ENCODE data around the gene KRT31. TPM values are rescaled to one million over a fixed set of nuclear protein-coding genes. Genes with fewer than 3 reads are reported as not detected.

KRT31 gene
- total and polyA plus RNA-seq, 2 of the 13 experiments (the other 11 are each of a cell fraction or from before 2014, with no cell fraction given) = 0.05 TPM; not detected in 1

DNA sequence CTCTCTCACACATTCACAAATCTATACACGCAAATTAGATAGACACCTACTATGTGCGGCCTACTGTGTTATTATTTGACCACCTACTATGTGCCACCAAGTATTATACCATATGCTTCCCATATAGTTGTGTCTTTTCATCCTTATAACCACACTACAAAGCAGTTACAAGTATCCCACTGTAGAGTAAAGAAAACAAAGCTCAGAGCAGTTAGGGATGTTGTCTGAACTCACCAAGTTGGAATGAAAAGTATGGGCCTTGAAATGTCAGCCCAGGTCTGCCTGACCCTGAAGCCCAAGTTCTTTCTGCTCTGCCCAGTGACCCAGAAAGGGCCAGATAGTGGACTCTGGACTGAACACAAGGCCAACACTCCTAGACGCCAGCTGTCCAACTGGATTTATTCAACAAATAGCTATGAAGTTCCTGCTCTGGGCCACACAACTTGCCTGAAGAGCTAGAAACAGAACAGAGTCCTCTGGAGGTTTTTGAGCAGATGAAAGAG lies 18.5 kb upstream of the KRT31 start (continued):
- TF ChIP-seq ZNF619 (CRISPR knock-in tag; IDR thresholded peaks at IDR 0.05) (no peak), ZNF644 (CRISPR knock-in tag; IDR thresholded peaks at IDR 0.05; ENCODE audit: low read depth) (peak; percentile 97), ZNF292 (CRISPR knock-in tag; IDR thresholded peaks at IDR 0.05; ENCODE audit: borderline replicate concordance, low read depth) (0 out of 2 replicates have a peak, but pooled peaks have one; percentile 27), ZKSCAN8 (CRISPR knock-in tag; IDR thresholded peaks at IDR 0.05; ENCODE audit: borderline replicate concordance) (peak; percentile 16; the same call in 1 of the 2 replicates), EP300 (IDR thresholded peaks at IDR 0.05; ENCODE audit: low read depth in 2 of 2, low read length in 2 of 2) (peak; percentile 24 to 85; a peak in 3 of 4 replicates), EP300 (CRISPR knock-in tag; IDR thresholded peaks at IDR 0.05; ENCODE audit: borderline replicate concordance) (peak; percentile 66; the same call in 1 of the 2 replicates), ZNF768 (CRISPR knock-in tag; IDR thresholded peaks at IDR 0.05) (no peak), ZNF775 (CRISPR knock-in tag; IDR thresholded peaks at IDR 0.05; ENCODE audit: borderline replicate concordance) (no peak), SOX6 (IDR thresholded peaks at IDR 0.05) (no peak), SOX6 (CRISPR knock-in tag; IDR thresholded peaks at IDR 0.05) (peak; percentile 85)

GRCh38 chr17:41415411-41415810 lies 18.0 kb upstream of the KRT31 start:
- H2AFZ ChIP-seq (ENCODE audit: low read length) = no peak overlapping the region
- H3K4me1 ChIP-seq (ENCODE audit: insufficient read depth, low read length) = peaks cover 51% of the 10 kb centered on the region
- H3K9ac ChIP-seq (ENCODE audit: insufficient read depth, low read depth, low read length) = no peak overlapping the region
- WGBS (ENCODE audit: low lambda C conversion rate) = 22% methylated on average over 4 of the region's 4 CpGs
- H4K20me1 ChIP-seq (ENCODE audit: insufficient read depth, low read length) = no peaks in the 10 kb centered on the region
- in situ Hi-C loops (cut with HindIII; ENCODE audit: extremely low pct_ligation_motif_present, low pct_unique_long_range_greater_than_20kb) = no loop called here
- H3K9me3 ChIP-seq (ENCODE audit: low read length) = no peaks in the 10 kb centered on the region
- H3K27me3 ChIP-seq (ENCODE audit: control insufficient read depth in 1 of 2, insufficient read depth in 2 of 2, low read length in 2 of 2) = no peaks in the 10 kb centered on the region
- peak overlapping the region; percentile 82 for H3K27ac ChIP-seq (ENCODE audit: extremely low read length, insufficient read depth, low read length)
- BruUV-seq (replicated peaks) = no TSS peak
- H3K36me3 ChIP-seq (replicated peaks in 1 of 2; ENCODE audit: control insufficient read depth in 1 of 2, insufficient read depth in 2 of 2, low read length in 2 of 2) = no peaks in the 10 kb centered on the region
- DNase-seq (ENCODE audit: low spot score) (no peak), ATAC-seq (no peak), FAIRE-seq (no peak)
- no peak overlapping the region; the same call in 1 of the 2 replicates for H3K4me2 ChIP-seq (ENCODE audit: low read depth, low read length)
- no peaks in the 10 kb centered on the region for H3K79me2 ChIP-seq (ENCODE audit: insufficient read depth, low read length)
- TF ChIP-seq ZKSCAN8 (CRISPR knock-in tag; IDR thresholded peaks at IDR 0.05; ENCODE audit: borderline replicate concordance) (0 out of 2 replicates have a peak, but pooled peaks have one; percentile 10), PRMT3 (CRISPR knock-in tag; IDR thresholded peaks at IDR 0.05; ENCODE audit: borderline replicate concordance, low read depth) (no peak)
- POLR2A ChIA-PET = interaction anchor here (0.7 to 2.1 kb wide), 5 partner anchors 10 to 513 kb away, joined by 3 to 35 read pairs (median 3); partner anchors contain the start of gene KRT19
- H3K4me3 ChIP-seq (replicated peaks in 1 of 3; ENCODE audit: insufficient read depth in 1 of 3, low read depth in 2 of 3, low read length in 3 of 3) = no peak overlapping the region
- CTCF ChIA-PET (ENCODE audit: low intra/inter-chr PET ratio, low total read pairs) = no interaction called here
- intact Hi-C loops (cut with micrococcal nuclease; ENCODE audit: unreplicated experiment) = loop anchor here (5.0 to 10.0 kb wide), 2 partner anchors 119 to 252 kb away; no protein-coding TSS in a partner anchor
